Measurements from ENCODE around the gene NBL1.
"Not testable (repeated sequence)": the region's sequence is repeated elsewhere in the genome, so short reads cannot be mapped to it uniquely, and the experiment has no call there.

NBL1 gene

DNA sequence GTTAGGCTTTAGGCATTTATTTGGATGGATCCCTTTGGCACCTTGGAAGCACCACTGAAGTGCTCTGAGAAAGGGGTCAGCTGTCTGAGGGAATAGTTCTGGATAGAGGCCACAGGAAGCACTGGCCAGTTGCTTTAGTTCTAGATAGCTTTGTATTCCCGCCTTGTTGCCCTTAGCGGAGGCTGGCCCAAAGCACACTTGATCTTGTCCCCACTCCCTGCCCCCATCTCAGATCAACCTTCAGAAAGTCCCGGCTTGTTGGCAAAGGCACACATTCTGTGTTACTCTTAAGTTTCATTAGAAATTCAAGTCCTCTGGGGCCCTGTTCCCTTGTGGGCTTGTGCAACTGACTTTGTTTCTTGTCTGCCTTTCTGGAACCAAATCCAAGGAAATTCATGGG lies 15.2 kb upstream of the NBL1 start:
- no peak for ATAC-seq
- no peak for TF ChIP-seq ZFP30 (CRISPR knock-in tag; IDR thresholded peaks at IDR 0.05)
- TF ChIP-seq BACH2 (CRISPR knock-in tag; IDR thresholded peaks at IDR 0.05; ENCODE audit: borderline replicate concordance) = no peak
- TF ChIP-seq OSR1 (CRISPR knock-in tag; IDR thresholded peaks at IDR 0.05) = no peak
- TF ChIP-seq GLIS3 (CRISPR knock-in tag; IDR thresholded peaks at IDR 0.05) = no peak

DNA sequence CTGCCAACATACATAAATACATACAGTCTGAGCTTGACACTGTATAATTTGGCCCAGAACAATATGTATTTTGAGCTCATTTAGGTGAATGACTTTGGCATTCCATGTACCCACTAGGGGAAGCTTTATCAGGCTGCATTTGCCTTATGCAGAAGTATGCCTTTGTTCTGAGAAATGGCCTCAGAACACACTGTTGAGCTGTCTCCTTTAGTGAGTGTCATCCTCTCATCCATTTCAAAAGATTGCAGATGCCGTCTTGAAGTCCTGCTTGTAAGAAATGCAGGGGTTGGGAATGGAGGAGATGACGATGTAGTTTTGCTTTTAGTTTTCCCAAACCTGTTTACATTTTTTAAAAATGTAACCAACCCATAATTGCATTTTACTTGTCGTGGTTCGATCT lies 14.8 kb upstream of the NBL1 start:
- TF ChIP-seq, protein P1, sequence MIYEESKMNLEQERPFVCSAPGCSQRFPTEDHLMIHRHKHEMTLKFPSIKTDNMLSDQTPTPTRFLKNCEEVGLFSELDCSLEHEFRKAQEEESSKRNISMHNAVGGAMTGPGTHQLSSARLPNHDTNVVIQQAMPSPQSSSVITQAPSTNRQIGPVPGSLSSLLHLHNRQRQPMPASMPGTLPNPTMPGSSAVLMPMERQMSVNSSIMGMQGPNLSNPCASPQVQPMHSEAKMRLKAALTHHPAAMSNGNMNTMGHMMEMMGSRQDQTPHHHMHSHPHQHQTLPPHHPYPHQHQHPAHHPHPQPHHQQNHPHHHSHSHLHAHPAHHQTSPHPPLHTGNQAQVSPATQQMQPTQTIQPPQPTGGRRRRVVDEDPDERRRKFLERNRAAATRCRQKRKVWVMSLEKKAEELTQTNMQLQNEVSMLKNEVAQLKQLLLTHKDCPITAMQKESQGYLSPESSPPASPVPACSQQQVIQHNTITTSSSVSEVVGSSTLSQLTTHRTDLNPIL (CRISPR knock-in tag; IDR thresholded peaks at IDR 0.05; ENCODE audit: low read depth) = no peak
- no peak for ATAC-seq

DNA sequence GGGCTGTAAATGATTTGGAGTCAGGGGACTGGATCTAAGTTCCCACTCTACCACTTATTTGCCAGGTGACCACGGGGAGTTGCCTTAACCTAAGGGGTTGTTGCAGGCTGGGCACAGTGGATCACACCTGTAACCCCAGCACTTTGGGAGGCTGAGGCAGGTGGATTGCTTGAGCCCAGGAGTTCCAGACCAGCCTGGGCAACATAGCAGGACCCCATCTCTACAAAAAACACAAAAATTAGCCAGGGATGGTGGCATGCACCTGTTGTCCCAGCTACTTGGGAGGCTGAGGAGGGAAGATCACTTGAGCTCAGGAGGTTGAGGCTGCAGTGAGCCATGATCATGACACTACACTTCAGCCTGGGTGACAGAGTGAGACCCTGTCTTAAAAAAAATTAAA lies 13.9 kb upstream of the NBL1 start:
- ATAC-seq = not testable (repeated sequence)

DNA sequence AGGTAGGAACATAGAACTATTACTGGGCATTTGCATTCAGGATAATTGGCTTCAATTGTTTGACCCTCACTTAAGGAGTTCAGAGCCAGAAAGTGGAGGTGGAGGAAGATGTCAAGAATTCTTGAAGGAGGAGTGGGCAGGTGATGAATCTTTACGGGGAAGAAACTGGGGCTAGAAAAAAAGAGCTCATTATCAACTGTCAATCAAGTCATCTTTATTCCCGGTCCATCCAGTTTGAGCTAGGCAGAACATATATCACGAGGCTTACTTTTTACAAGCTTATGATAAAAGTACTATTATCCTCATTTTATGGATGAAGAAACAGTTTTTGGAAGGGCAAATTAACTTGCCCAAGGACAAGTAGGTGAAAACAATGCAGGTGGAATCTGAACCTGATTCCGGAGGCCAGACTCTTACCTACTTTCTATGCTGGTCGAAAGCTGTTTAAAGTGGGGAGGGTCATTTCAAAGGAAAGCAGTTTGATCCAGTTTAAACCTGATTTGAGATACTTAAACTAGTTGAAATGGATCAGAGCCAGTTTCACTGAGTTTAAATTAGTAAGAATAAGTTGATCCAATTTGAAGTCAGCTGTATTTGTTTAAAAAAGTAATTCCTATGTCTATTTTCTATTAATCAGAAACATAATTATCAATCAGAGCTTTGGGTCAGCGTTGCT lies 13.3 kb upstream of the NBL1 start:
- TF ChIP-seq, protein P2, sequence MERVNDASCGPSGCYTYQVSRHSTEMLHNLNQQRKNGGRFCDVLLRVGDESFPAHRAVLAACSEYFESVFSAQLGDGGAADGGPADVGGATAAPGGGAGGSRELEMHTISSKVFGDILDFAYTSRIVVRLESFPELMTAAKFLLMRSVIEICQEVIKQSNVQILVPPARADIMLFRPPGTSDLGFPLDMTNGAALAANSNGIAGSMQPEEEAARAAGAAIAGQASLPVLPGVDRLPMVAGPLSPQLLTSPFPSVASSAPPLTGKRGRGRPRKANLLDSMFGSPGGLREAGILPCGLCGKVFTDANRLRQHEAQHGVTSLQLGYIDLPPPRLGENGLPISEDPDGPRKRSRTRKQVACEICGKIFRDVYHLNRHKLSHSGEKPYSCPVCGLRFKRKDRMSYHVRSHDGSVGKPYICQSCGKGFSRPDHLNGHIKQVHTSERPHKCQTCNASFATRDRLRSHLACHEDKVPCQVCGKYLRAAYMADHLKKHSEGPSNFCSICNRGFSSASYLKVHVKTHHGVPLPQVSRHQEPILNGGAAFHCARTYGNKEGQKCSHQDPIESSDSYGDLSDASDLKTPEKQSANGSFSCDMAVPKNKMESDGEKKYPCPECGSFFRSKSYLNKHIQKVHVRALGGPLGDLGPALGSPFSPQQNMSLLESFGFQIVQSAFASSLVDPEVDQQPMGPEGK (CRISPR knock-in tag; IDR thresholded peaks at IDR 0.05; ENCODE audit: borderline replicate concordance) = no peak
- no peak for TF ChIP-seq ZFP3 (CRISPR knock-in tag; IDR thresholded peaks at IDR 0.05)
- TF ChIP-seq ZNF70 (CRISPR knock-in tag; IDR thresholded peaks at IDR 0.05) = no peak
- no peak for TF ChIP-seq ZC3H10 (CRISPR knock-in tag; IDR thresholded peaks at IDR 0.05)
- no peak for TF ChIP-seq BACH2 (CRISPR knock-in tag; IDR thresholded peaks at IDR 0.05; ENCODE audit: borderline replicate concordance)
- ATAC-seq = no peak

DNA sequence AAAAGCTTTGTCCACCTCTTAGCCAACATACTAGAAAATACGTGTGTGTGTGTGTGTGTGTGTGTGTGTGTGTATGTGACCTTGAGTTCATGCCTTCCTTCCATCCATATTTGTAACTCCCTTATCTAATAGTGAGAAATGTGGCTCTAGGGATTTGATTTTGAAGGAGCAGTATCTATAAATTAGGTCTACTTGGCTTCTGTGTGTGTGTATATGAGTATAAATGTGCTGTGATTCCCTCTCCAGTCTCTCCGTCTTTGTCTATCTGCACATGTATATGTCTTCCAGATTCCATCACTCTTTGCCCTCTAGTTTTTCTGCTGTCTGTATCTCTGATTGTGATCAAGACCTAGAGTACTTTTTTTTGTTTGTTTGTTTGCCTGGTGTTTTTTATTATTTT lies 11.9 kb upstream of the NBL1 start:
- TF ChIP-seq, protein P3, sequence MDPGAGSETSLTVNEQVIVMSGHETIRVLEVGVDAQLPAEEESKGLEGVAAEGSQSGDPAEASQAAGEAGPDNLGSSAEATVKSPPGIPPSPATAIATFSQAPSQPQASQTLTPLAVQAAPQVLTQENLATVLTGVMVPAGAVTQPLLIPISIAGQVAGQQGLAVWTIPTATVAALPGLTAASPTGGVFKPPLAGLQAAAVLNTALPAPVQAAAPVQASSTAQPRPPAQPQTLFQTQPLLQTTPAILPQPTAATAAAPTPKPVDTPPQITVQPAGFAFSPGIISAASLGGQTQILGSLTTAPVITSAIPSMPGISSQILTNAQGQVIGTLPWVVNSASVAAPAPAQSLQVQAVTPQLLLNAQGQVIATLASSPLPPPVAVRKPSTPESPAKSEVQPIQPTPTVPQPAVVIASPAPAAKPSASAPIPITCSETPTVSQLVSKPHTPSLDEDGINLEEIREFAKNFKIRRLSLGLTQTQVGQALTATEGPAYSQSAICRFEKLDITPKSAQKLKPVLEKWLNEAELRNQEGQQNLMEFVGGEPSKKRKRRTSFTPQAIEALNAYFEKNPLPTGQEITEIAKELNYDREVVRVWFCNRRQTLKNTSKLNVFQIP (CRISPR knock-in tag; IDR thresholded peaks at IDR 0.05; ENCODE audit: borderline replicate concordance, low read depth) = no peak
- no peak for TF ChIP-seq GLIS3 (CRISPR knock-in tag; IDR thresholded peaks at IDR 0.05)
- TF ChIP-seq BACH2 (CRISPR knock-in tag; IDR thresholded peaks at IDR 0.05; ENCODE audit: borderline replicate concordance) = no peak
- TF ChIP-seq PPARA (CRISPR knock-in tag; IDR thresholded peaks at IDR 0.05; ENCODE audit: borderline replicate concordance) = no peak
- TF ChIP-seq TOX (CRISPR knock-in tag; IDR thresholded peaks at IDR 0.05; ENCODE audit: borderline replicate concordance) = no peak
- TF ChIP-seq ZFP30 (CRISPR knock-in tag; IDR thresholded peaks at IDR 0.05) = no peak
- TF ChIP-seq ESRRG (CRISPR knock-in tag; IDR thresholded peaks at IDR 0.05) = no peak
- TF ChIP-seq, protein P2 (CRISPR knock-in tag; IDR thresholded peaks at IDR 0.05; ENCODE audit: borderline replicate concordance) = no peak
- TF ChIP-seq CSDC2 (CRISPR knock-in tag; IDR thresholded peaks at IDR 0.05) = no peak
- no peak for TF ChIP-seq ZC3H10 (CRISPR knock-in tag; IDR thresholded peaks at IDR 0.05)
- no peak for TF ChIP-seq OSR1 (CRISPR knock-in tag; IDR thresholded peaks at IDR 0.05)
- TF ChIP-seq ZNF8 (CRISPR knock-in tag; IDR thresholded peaks at IDR 0.05) = no peak
- TF ChIP-seq ARNTL (CRISPR knock-in tag; IDR thresholded peaks at IDR 0.05; ENCODE audit: borderline replicate concordance, low read depth) = no peak
- no peak for ATAC-seq

DNA sequence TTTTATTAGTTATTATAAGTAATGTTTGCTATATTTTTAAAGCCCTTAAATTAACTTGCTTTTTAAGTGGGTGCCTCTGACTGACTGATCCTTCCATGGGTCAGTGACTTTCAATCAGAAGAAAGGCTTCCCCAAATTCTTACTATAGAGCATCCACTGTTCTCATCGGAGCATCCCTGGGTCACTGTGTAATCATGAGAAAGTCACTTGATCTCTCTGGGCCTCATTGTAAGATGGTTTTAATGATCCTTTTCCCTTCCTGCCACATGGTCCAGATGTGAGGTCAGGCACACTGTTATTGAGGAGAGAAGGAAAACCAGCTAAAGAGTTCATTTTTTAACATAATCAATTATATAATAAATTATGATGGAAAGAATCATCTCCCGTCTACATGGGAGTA lies 11.0 kb upstream of the NBL1 start:
- TF ChIP-seq TOX (CRISPR knock-in tag; IDR thresholded peaks at IDR 0.05; ENCODE audit: borderline replicate concordance) (no peak), ISL1 (CRISPR knock-in tag; IDR thresholded peaks at IDR 0.05) (no peak), RARB (CRISPR knock-in tag; IDR thresholded peaks at IDR 0.05) (no peak), SNAI2 (CRISPR knock-in tag; IDR thresholded peaks at IDR 0.05) (no peak), ZNF70 (CRISPR knock-in tag; IDR thresholded peaks at IDR 0.05) (no peak), ZFP30 (CRISPR knock-in tag; IDR thresholded peaks at IDR 0.05) (no peak), GLIS3 (CRISPR knock-in tag; IDR thresholded peaks at IDR 0.05) (no peak), CSDC2 (CRISPR knock-in tag; IDR thresholded peaks at IDR 0.05) (no peak), PPARA (CRISPR knock-in tag; IDR thresholded peaks at IDR 0.05; ENCODE audit: borderline replicate concordance) (no peak), ZNF8 (CRISPR knock-in tag; IDR thresholded peaks at IDR 0.05) (no peak), ZC3H10 (CRISPR knock-in tag; IDR thresholded peaks at IDR 0.05) (no peak), ZFP3 (CRISPR knock-in tag; IDR thresholded peaks at IDR 0.05) (no peak)
- TF ChIP-seq, protein P3 (CRISPR knock-in tag; IDR thresholded peaks at IDR 0.05; ENCODE audit: borderline replicate concordance, low read depth) = no peak
- TF ChIP-seq, protein P2 (CRISPR knock-in tag; IDR thresholded peaks at IDR 0.05; ENCODE audit: borderline replicate concordance) = no peak
- TF ChIP-seq, protein P1 (CRISPR knock-in tag; IDR thresholded peaks at IDR 0.05; ENCODE audit: low read depth) = no peak
- no peak for ATAC-seq

Measured in SK-N-SH treated with all-trans-retinoic acid at 6 μM for 48 hours (cell line).